HepG2 (cell line): Measurements from ENCODE around the gene C1orf116. TPM values are rescaled to one million over a fixed set of nuclear protein-coding genes. Genes with fewer than 3 reads are reported as not detected.

Experiments used
- ATM ChIP-seq: fragments of 450-650 bp; IDR thresholded peaks from 2 replicates; pipeline ENCODE4 v1.7.1; 2017; ENCODE audit warnings: mild to moderate bottlenecking, borderline replicate concordance
- FOXA1 ChIP-seq, 2 experiments: fragments of 450-650 bp in 1 of 2; sonication (generic) in 1 of 2; formaldehyde crosslinking in 1 of 2; IDR thresholded peaks; 2 replicates each; pipeline versions ENCODE4 v1.4.0 to v1.6.1; 2016 to 2020; ENCODE audit warnings: missing genetic modification reagents in 1 of 2
- LRRFIP1 ChIP-seq: sonication (generic); formaldehyde crosslinking; conservative IDR thresholded peaks from 2 replicates; pipeline ENCODE4 v1.4.0; 2020; ENCODE audit warnings: missing genetic modification reagents
- MAFG ChIP-seq: sonication (generic); formaldehyde crosslinking; IDR thresholded peaks from 2 replicates; pipeline ENCODE4 v1.5.1; 2020; ENCODE audit warnings: mild to moderate bottlenecking, missing genetic modification reagents
- MIER3 ChIP-seq: IDR thresholded peaks from 2 replicates; pipeline ENCODE4 v1.6.1; 2016; ENCODE audit warnings: missing compliant biosample characterization, borderline replicate concordance
- PPARG ChIP-seq: conservative IDR thresholded peaks from 2 replicates; pipeline ENCODE4 v1.6.1; 2016; ENCODE audit warnings: missing biosample characterization, missing genetic modification reagents
- PRDM15 ChIP-seq: sonication (generic); formaldehyde crosslinking; IDR thresholded peaks from 2 replicates; pipeline ENCODE4 v1.4.0; 2020; ENCODE audit warnings: missing genetic modification reagents
- PRPF4 ChIP-seq: fragments of 200-400 bp; formaldehyde crosslinking; IDR thresholded peaks from 2 replicates; pipeline ENCODE4 v1.6.1; 2016; ENCODE audit warnings: low read length, low read depth; ENCODE audit not compliant: poor library complexity, severe bottlenecking
- RCOR2 ChIP-seq: IDR thresholded peaks from 2 replicates; pipeline ENCODE4 v1.6.1; 2016; ENCODE audit warnings: missing biosample characterization, missing genetic modification reagents
- RNF219 ChIP-seq: sonication (generic); formaldehyde crosslinking; IDR thresholded peaks from 2 replicates; pipeline ENCODE4 v1.5.0; 2020; ENCODE audit warnings: mild to moderate bottlenecking, missing genetic modification reagents
- SRSF1 ChIP-seq: fragments of 200-400 bp; formaldehyde crosslinking; optimal IDR thresholded peaks from 2 replicates; pipeline ENCODE3; 2017; ENCODE audit warnings: mild to moderate bottlenecking, low read depth, low read length, moderate library complexity
- TBX3 ChIP-seq: fragments of 450-650 bp; IDR thresholded peaks from 2 replicates; pipeline ENCODE4 v1.6.1; 2017; ENCODE audit warnings: antibody characterized with exemption, mild to moderate bottlenecking, inconsistent platforms, borderline replicate concordance
- ZNF136 ChIP-seq: sonication (generic); formaldehyde crosslinking; IDR thresholded peaks from 2 replicates; pipeline ENCODE4 v1.8.1; 2022; ENCODE audit warnings: low read depth, mild to moderate bottlenecking, moderate library complexity, missing genetic modification reagents
- ZNF44 ChIP-seq: sonication (generic); formaldehyde crosslinking; IDR thresholded peaks from 2 replicates; pipeline ENCODE4 v1.5.1; 2020; ENCODE audit warnings: mild to moderate bottlenecking, missing genetic modification reagents
- polyA plus RNA-seq, 8 experiments: library from polyadenylated mRNA; depleted of rRNA in 3 of 8; stranded (reverse) in 7 of 8; unstranded in 1 of 8; fragments of >200 nt; fragmentation: Illumina TruSeq in 4 of 8; extraction: Trizol in 4 of 8; gene quantifications; 2 replicates each; pipeline versions ENCODE4 v1.2.1 to v1.2.3, GENCODE V29; 2011 to 2016; ENCODE audit warnings: low read depth in 4 of 8, missing spikeins in 1 of 8, mixed read lengths in 1 of 8; ENCODE audit not compliant: insufficient read depth in 1 of 8
- total RNA-seq, 5 experiments: library from RNA; depleted of rRNA; stranded (reverse); fragments of >200 nt; fragmentation: Illumina TruSeq; extraction: Trizol; gene quantifications; 2 replicates each; pipeline ENCODE4 v1.2.3, GENCODE V29; 2016; ENCODE audit warnings: low read depth in 1 of 5
- TF ChIP-seq, protein P1 (sequence below): sonication (generic); formaldehyde crosslinking; IDR thresholded peaks from 2 replicates; pipeline ENCODE4 v1.4.0; 2020; ENCODE audit warnings: missing genetic modification reagents, borderline replicate concordance

C1orf116 gene
- total and polyA plus RNA-seq, 2 of the 13 experiments (the other 11 are each of a cell fraction or from before 2014, with no cell fraction given) = 0.51 to 0.95 TPM

DNA sequence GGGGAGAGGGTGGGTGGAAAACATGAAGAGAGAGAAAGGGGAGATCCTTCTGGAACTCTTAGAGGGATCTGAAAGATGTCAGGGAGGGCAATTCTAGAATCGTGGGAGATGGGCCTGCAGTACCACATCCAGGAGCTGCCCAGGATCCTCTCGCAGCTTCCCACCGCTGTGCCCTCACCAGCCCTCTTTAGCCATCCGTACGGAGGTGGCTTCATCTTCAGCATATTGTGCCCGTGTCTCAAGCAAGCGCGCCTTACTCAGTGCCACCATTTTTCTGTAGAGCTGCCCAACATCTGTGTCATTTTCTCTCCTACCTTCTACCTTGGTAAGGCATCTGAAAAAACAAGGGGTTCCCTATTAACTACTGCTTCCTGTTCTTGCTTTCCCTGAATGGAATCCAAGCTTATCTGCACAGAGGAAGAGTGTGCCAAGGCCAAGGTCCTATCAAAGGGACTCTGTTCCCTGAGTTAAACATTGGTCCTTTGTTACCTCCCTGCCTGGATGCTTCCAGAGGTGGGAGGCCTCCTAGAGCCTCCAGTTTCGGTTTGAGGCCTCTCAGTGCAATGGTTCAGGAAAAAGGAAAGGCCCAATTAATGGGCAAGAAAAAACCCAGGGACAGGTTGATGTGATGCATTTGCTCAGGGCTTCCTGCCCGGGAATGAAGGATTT lies 23.2 kb downstream of the C1orf116 start (continued):
- TF ChIP-seq TBX3 (no peak), PRPF4 (peak; percentile 16), RNF219 (CRISPR knock-in tag) (no peak), ATM (no peak), LRRFIP1 (CRISPR knock-in tag) (no peak), MAFG (CRISPR knock-in tag) (no peak), PRDM15 (CRISPR knock-in tag) (no peak), ZNF136 (CRISPR knock-in tag) (no peak), PPARG (CRISPR knock-in tag) (peak; percentile 64), RCOR2 (CRISPR knock-in tag) (peak; percentile 90), SRSF1 (no peak), FOXA1 (IDR thresholded peaks at IDR 0.05) (no peak), FOXA1 (CRISPR knock-in tag; IDR thresholded peaks at IDR 0.05) (peak; percentile 58), MIER3 (CRISPR knock-in tag) (peak; percentile 44; the same call in 1 of the 2 replicates), ZNF44 (CRISPR knock-in tag) (no peak)
- TF ChIP-seq, protein P1, sequence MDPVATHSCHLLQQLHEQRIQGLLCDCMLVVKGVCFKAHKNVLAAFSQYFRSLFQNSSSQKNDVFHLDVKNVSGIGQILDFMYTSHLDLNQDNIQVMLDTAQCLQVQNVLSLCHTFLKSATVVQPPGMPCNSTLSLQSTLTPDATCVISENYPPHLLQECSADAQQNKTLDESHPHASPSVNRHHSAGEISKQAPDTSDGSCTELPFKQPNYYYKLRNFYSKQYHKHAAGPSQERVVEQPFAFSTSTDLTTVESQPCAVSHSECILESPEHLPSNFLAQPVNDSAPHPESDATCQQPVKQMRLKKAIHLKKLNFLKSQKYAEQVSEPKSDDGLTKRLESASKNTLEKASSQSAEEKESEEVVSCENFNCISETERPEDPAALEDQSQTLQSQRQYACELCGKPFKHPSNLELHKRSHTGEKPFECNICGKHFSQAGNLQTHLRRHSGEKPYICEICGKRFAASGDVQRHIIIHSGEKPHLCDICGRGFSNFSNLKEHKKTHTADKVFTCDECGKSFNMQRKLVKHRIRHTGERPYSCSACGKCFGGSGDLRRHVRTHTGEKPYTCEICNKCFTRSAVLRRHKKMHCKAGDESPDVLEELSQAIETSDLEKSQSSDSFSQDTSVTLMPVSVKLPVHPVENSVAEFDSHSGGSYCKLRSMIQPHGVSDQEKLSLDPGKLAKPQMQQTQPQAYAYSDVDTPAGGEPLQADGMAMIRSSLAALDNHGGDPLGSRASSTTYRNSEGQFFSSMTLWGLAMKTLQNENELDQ (CRISPR knock-in tag) = no peak
